NCI-H345 (cell line): ENCODE results near the gene TEX19.
"Not testable (repeated sequence)": the region's sequence is repeated elsewhere in the genome, so short reads cannot be mapped to it uniquely, and the experiment has no call there.

Source experiments
- DNase-seq: peaks from one replicate; lab custom pipeline; 2025; lab: John Stamatoyannopoulos, UW

The TEX19 gene

GRCh38 chr17:82356845-82357355 is 2.1 kb upstream of the TEX19 start:
- DNase-seq: peak; percentile 35

DNA sequence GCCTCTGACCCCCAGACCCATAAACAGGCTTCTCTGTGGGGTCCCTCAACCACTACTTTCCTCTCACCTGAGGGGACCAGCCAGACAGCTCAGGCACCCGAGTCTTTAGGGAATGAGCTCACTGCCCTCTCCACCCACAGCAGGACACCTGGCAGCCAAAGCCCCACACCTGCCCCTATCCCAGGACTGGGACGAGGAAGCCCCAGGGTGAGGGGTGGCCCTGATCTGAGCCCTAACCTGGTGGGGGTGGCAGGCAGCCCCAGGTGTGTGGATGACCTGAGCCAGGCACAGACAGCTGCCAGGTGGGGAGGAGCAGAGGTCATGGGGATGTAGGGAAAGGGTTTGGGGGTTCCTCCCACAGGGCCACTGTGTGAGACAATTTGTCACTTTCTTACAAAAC is 1.7 kb upstream of the TEX19 start:
- DNase-seq: no peak

DNA sequence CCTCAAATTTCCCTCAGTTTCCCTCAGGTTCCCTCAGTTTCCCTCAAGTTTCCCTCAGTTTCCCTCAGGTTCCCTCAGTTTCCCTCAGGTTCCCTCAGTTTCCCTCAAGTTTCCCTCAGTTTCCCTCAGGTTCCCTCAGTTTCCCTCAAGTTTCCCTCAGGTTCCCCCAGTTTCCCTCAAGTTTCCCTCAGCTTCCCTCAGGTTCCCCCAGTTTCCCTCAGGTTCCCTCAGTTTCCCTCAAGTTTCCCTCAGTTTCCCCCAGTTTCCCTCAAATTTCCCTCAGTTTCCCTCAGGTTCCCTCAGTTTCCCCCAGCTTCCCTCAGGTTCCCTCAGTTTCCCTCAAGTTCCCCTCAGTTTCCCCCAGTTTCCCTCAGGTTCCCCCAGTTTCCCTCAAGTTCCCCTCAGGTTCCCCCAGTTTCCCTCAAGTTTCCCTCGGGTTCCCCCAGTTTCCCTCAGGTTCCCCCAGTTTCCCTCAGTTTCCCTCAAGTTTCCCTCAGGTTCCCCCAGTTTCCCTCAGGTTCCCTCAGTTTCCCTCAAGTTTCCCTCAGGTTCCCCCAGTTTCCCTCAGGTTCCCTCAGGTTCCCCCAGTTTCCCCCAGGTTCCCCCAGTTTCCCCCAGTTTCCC is 516 bp downstream of the TEX19 start:
- DNase-seq: not testable (repeated sequence)

GRCh38 chr17:82361885-82362633 is 3.0 kb downstream of the TEX19 start:
- DNase-seq: no peak

DNA sequence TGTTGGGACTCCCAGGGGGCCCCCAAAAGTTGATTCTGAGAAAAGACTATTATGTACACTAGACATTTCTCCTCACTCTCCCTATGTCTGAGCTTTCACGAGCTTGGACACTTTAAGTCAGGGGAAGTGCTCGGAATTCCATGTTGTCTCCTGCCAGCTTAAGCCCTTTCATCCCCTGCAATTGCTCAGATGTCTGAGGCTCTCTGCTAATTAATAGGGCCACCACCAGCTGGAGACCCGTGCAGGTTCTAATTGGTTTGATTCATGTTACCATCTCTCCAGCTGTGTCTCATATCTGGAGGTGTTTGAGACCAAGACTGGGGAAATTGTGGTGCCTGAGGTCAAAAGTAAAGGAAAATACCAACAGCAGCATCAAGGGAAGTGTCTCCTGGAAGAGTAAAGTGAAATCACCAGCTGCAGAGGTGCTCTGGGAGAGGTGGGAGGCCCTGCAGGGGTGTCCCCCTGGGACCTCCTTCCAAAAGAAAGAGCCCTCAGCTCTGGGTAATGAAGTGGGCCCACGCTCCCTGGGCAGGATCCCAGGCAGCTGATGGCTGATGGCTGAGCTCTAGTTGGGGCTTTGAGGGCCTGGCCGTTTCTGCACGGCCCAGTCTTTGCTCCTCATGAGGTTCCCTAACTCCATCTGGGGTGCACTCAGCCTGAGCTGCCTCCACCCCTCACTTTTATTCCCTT is 6.7 kb downstream of the TEX19 start:
- DNase-seq: no peak

- DNase-seq: peak; percentile 31
These were observed 7.7 kb downstream of the TEX19 start for GRCh38 chr17:82366749-82367148.

GRCh38 chr17:82367724-82368524 is 8.9 kb downstream of the TEX19 start:
- no peak for DNase-seq

GRCh38 chr17:82369211-82369610 is 10.2 kb downstream of the TEX19 start:
- no peak for DNase-seq

DNA sequence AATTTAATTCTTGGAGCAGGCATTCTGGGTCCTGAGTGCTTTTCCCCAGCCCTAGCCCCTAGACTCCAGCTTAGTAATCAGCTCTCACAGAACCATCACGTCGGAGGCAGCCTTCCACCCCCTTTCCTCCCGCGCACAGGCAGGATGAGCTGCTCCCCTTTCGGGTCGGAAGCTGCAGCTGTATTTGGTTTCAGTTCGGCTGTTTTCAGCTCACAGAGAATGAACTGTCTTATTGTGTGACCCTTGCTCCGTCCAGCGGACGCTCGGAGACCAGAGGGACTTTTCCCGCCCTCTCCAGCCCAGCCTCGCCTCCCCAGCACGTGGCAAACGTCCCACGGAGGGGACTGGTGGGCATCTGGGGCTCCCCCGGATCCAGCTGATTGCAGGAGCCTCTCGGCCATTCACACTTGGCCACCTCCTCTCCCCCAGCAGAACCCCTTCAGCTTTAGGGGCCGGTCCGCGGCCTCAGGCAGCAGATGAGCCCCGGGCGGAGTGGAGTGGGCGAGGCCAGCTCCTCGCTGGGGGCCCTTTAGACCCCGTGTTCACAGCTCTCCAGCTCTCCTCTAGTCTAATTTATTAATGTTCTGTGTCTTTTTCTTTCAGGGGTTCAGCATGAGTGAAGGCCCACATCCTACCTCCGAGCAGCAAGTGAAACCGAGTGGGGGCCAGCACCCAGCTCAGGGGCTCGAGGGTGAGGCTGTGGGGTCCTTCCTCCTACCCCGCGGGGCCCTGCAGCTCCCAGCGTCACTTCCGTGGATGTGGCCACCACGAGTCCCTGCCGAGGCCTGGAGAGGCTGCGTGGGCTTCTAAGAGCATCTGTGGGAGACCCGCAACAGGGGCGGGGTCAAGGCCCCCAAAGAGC is 11.7 kb downstream of the TEX19 start:
- DNase-seq: no peak

DNA sequence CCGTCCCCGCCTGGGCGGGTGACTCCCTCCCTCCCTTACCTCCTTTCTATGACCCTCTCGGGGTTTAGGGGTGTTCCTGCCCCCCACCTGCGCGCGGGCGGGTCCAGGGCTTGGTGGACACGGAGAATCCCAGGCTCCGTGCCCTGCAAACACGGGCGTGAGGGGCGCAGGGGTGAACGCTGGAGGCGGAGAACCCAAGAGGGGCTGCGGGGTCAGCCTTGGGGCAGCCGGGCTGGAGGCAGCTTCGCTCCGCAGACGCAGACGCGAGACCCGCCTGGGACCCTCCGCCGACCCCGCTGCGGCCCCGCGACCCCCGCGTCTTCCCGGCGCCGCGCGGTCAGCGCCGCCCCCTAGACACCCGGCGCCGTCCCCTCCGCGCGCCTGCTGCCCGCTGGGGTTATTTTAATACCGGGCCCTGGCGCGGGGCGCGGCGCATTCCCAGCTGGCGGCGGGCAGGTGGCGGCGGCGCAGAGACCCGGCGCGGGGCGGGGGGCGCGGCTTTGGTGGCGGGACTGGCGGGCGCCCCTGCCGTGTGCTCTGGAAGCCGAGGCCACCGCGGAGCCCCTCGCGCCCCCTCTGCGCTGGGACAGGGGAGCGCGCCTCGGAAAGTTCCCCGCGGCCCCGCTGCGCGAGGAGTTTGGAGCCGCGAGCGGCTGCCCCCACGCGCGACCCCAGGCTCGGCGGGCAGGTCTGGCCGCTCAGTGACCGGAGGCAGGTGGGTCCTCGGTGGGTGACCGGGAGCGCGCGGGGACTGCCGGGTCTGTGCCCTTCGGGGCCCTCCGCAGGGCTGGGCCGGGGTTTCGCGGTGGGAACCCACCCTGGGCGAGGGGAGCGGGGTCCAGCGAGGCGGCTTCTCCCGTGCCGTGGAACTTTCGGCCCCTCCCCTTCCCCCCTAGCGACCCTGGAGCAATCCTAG is 12.5 kb downstream of the TEX19 start, which contains the start of gene UTS2R:
TSS of gene UTS2R (plus strand) at position 433 of the 916 bp plus-strand sequence. CDS start 2,560 bp downstream, outside the sequence.
- DNase-seq: no peak

DNA sequence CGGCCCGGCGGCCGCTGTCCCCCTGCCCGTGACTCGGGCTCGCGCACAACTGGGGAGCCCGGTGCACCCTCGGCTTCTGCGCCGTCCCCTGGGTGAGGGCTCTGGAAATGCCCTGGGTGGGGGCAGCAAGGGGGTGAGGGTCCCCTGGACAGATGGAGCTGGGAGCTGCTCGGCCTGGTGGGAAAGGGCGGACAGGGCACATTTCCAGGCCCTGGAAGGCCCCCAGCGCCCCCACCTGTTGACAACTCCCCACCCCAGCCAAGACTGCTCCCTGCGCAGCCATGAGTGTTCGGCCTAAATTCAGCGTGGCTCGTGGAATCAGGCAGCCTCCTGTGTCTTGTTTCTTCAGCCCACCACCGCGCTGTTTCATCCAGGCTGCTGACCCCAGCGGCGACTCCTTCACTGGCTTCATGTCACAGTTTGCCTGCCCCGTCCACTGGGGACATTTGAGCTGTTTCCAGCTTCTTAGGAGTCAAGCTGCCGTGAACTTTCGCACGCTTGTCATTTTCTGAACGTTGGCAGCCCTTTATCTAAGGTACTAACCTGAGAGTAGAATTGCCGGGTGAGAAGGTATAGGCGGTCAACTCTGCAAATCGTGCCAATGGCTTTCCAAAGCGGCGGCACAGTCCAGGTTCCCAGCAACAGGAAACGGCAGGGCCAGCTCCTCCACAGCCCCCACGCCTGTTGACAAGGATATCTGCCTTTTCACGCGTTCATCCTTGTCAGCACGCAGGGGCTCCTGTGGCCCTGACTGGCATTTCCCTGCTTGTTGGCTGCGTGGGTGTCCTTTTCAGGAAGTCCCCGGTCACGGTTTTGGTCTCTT is 13.4 kb downstream of the TEX19 start:
- DNase-seq: no peak

- DNase-seq: not testable (repeated sequence)
These were observed 14.0 kb downstream of the TEX19 start for GRCh38 chr17:82373072-82373452.

- no peak for DNase-seq
These were observed 14.9 kb downstream of the TEX19 start for GRCh38 chr17:82373731-82374625.

DNA sequence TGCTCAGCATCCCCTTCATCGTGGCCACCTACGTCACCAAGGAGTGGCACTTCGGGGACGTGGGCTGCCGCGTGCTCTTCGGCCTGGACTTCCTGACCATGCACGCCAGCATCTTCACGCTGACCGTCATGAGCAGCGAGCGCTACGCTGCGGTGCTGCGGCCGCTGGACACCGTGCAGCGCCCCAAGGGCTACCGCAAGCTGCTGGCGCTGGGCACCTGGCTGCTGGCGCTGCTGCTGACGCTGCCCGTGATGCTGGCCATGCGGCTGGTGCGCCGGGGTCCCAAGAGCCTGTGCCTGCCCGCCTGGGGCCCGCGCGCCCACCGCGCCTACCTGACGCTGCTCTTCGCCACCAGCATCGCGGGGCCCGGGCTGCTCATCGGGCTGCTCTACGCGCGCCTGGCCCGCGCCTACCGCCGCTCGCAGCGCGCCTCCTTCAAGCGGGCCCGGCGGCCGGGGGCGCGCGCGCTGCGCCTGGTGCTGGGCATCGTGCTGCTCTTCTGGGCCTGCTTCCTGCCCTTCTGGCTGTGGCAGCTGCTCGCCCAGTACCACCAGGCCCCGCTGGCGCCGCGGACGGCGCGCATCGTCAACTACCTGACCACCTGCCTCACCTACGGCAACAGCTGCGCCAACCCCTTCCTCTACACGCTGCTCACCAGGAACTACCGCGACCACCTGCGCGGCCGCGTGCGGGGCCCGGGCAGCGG is 15.7 kb downstream of the TEX19 start:
- DNase-seq: no peak

- DNase-seq: no peak
These were observed 16.5 kb downstream of the TEX19 start for GRCh38 chr17:82375359-82376041.

GRCh38 chr17:82376042-82376730 is 17.1 kb downstream of the TEX19 start:
- no peak for DNase-seq
